Hepatocyte (in vitro differentiated cells): ENCODE measurements around the gene SLC7A8.

ENCODE experiments used
- CTCF ChIP-seq: fragments of 200-600 bp; sonication (generic); IDR thresholded peaks from 2 replicates; pipeline ENCODE4 v1.5.1; 2016; ENCODE audit warnings: antibody characterized with exemption, mild to moderate bottlenecking; ENCODE audit not compliant: poor library complexity
- EZH2 ChIP-seq: fragments of 200-600 bp; sonication (generic); IDR thresholded peaks from 2 replicates; pipeline ENCODE4 v1.6.1; 2016; ENCODE audit warnings: antibody characterized with exemption, mild to moderate bottlenecking, borderline replicate concordance
- EZH2phosphoT487 ChIP-seq: fragments of 200-600 bp; sonication (generic); IDR thresholded peaks from one replicate; pipeline ENCODE4 v1.6.1; 2018; ENCODE audit warnings: antibody characterized with exemption, mild to moderate bottlenecking, low read depth, moderate library complexity; ENCODE audit not compliant: unreplicated experiment, severe bottlenecking

GRCh38 chr14:23102801-23103200, 80.7 kb downstream of the SLC7A8 start:
- no peak for TF ChIP-seq CTCF
- no peak for TF ChIP-seq EZH2
- no peak for TF ChIP-seq EZH2phosphoT487
